ENCODE results near the gene RET.

Gene RET

GRCh38 chr10:43041422-43042342, 35.2 kb upstream of the RET start:
- Histone ChIP-seq H4K20me1 (ENCODE audit: insufficient read depth) (no peaks in the 10 kb centered on the region), H3K27me3 (ENCODE audit: insufficient read depth, low read depth) (no peaks in the 10 kb centered on the region), H3K4me1 (ENCODE audit: low read depth, poor library complexity, severe bottlenecking) (no peaks in the 10 kb centered on the region), H3K4me3 (IDR thresholded peaks at IDR 0.05; ENCODE audit: insufficient read depth, low read depth, low read length) (no peak overlapping the region), H3K9ac (no peak overlapping the region), H3K36me3 (ENCODE audit: insufficient read depth) (no peaks in the 10 kb centered on the region), H3K79me2 (ENCODE audit: insufficient read depth, low read depth) (no peaks in the 10 kb centered on the region), H3K27ac (no peak overlapping the region), H3K4me2 (no peak overlapping the region), H2AFZ (ENCODE audit: low read depth) (no peak overlapping the region)
- TF ChIP-seq CTCF (conservative IDR thresholded peaks at IDR 0.05; ENCODE audit: low read depth, low read length) = no peak

- Histone ChIP-seq H3K4me1 (ENCODE audit: low read depth, poor library complexity, severe bottlenecking) (no peaks in the 10 kb centered on the region), H3K36me3 (ENCODE audit: insufficient read depth) (no peaks in the 10 kb centered on the region), H4K20me1 (ENCODE audit: insufficient read depth) (no peaks in the 10 kb centered on the region), H3K4me3 (IDR thresholded peaks at IDR 0.05; ENCODE audit: insufficient read depth, low read depth, low read length) (no peak overlapping the region), H3K9ac (no peak overlapping the region), H3K27me3 (ENCODE audit: insufficient read depth, low read depth) (no peaks in the 10 kb centered on the region), H3K27ac (no peak overlapping the region), H3K4me2 (no peak overlapping the region), H3K79me2 (ENCODE audit: insufficient read depth, low read depth) (no peaks in the 10 kb centered on the region), H2AFZ (ENCODE audit: low read depth) (no peak overlapping the region)
- no peak for TF ChIP-seq CTCF (conservative IDR thresholded peaks at IDR 0.05; ENCODE audit: low read depth, low read length)
These were observed 34.1 kb upstream of the RET start for GRCh38 chr10:43042503-43043341.

- Histone ChIP-seq H3K27me3 (ENCODE audit: insufficient read depth, low read depth) (no peaks in the 10 kb centered on the region), H4K20me1 (ENCODE audit: insufficient read depth) (no peaks in the 10 kb centered on the region), H3K4me3 (IDR thresholded peaks at IDR 0.05; ENCODE audit: insufficient read depth, low read depth, low read length) (no peak overlapping the region)
These were observed 33.5 kb upstream of the RET start for GRCh38 chr10:43043342-43043772.

More at GRCh38 chr10:43043342-43043772, 33.5 kb upstream of the RET start:
- H3K27ac ChIP-seq = no peak overlapping the region
- no peak overlapping the region for H3K9ac ChIP-seq
- no peak overlapping the region for H2AFZ ChIP-seq (ENCODE audit: low read depth)
- no peak for TF ChIP-seq CTCF (conservative IDR thresholded peaks at IDR 0.05; ENCODE audit: low read depth, low read length)
- H3K79me2 ChIP-seq (ENCODE audit: insufficient read depth, low read depth) = no peaks in the 10 kb centered on the region
- no peaks in the 10 kb centered on the region for H3K4me1 ChIP-seq (ENCODE audit: low read depth, poor library complexity, severe bottlenecking)
- no peak overlapping the region for H3K4me2 ChIP-seq
- no peaks in the 10 kb centered on the region for H3K36me3 ChIP-seq (ENCODE audit: insufficient read depth)

Measured in KMS-11 (cell line).